HFFc6 (cell line): ENCODE data around the gene DPYD. TPM values are rescaled to one million over a fixed set of nuclear protein-coding genes. Genes with fewer than 3 reads are reported as not detected.

Source experiments
- DNase-seq: peaks from one replicate; pipeline ENCODE4 v3.0.0-alpha.2; 2018
- H3K27ac Mint-ChIP-seq: 2 replicates; pipeline ENCODE4 v1.8.0; 2020; ENCODE audit warnings: mild to moderate bottlenecking, mixed read lengths
- H3K27me3 Mint-ChIP-seq: 2 replicates; pipeline ENCODE4 v1.8.0; 2021; ENCODE audit warnings: mild to moderate bottlenecking, moderate library complexity, mixed read lengths; ENCODE audit not compliant: insufficient read depth
- H3K36me3 Mint-ChIP-seq: 2 replicates; pipeline ENCODE4 v1.8.0; 2021; ENCODE audit warnings: low read depth, mixed read lengths
- H3K4me1 Mint-ChIP-seq: 2 replicates; pipeline ENCODE4 v1.8.0; 2020; ENCODE audit warnings: low read depth, mixed read lengths
- H3K4me3 Mint-ChIP-seq: 2 replicates; pipeline ENCODE4 v1.8.0; 2020; ENCODE audit warnings: mild to moderate bottlenecking, moderate library complexity, mixed read lengths
- H3K9me3 Mint-ChIP-seq: 2 replicates; pipeline ENCODE4 v1.8.0; 2020; ENCODE audit warnings: mild to moderate bottlenecking, mixed read lengths
- total RNA-seq, 6 experiments: library from RNA; stranded (reverse); fragmentation: NEBNext Ultra II Directional; extraction: Animal tissue kit (Norgen Biotek cat#: 25700); gene quantifications; 2 replicates in 1 of 6; 3 replicates in 5 of 6; pipeline ENCODE4 v1.2.3, GENCODE V29; 2021
- TF ChIP-seq, protein P1 (sequence below): fragments of 200-600 bp; sonication (generic); IDR thresholded peaks from 2 replicates; pipeline ENCODE4 v1.5.0; 2021; ENCODE audit warnings: antibody characterized with exemption, mild to moderate bottlenecking

The DPYD gene
- total RNA-seq, 6 experiments from 2014 or later = 37.0 to 77.8 (median 67.9) TPM

GRCh38 chr1:97599447-97599846, 321.4 kb downstream of the DPYD start:
- DNase-seq = no peak
- Mint-ChIP-seq H3K27me3 (no peaks in the 10 kb centered on the region), H3K4me1 (peaks cover 7% of the 10 kb centered on the region; the same call in 1 of the 2 replicates), H3K4me3 (no peak overlapping the region), H3K9me3 (no peaks in the 10 kb centered on the region), H3K36me3 (no peaks in the 10 kb centered on the region), H3K27ac (no peak overlapping the region)
- TF ChIP-seq, protein P1, sequence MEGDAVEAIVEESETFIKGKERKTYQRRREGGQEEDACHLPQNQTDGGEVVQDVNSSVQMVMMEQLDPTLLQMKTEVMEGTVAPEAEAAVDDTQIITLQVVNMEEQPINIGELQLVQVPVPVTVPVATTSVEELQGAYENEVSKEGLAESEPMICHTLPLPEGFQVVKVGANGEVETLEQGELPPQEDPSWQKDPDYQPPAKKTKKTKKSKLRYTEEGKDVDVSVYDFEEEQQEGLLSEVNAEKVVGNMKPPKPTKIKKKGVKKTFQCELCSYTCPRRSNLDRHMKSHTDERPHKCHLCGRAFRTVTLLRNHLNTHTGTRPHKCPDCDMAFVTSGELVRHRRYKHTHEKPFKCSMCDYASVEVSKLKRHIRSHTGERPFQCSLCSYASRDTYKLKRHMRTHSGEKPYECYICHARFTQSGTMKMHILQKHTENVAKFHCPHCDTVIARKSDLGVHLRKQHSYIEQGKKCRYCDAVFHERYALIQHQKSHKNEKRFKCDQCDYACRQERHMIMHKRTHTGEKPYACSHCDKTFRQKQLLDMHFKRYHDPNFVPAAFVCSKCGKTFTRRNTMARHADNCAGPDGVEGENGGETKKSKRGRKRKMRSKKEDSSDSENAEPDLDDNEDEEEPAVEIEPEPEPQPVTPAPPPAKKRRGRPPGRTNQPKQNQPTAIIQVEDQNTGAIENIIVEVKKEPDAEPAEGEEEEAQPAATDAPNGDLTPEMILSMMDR = no peak

- no peaks in the 10 kb centered on the region for H3K27me3 Mint-ChIP-seq
- no peak overlapping the region for H3K27ac Mint-ChIP-seq
- no peaks in the 10 kb centered on the region for H3K4me1 Mint-ChIP-seq
- H3K36me3 Mint-ChIP-seq = peaks cover 28% of the 10 kb centered on the region
- H3K4me3 Mint-ChIP-seq = no peak overlapping the region
- TF ChIP-seq, protein P1 = no peak
- no peak for DNase-seq
- no peaks in the 10 kb centered on the region for H3K9me3 Mint-ChIP-seq
These were observed 327.6 kb downstream of the DPYD start for GRCh38 chr1:97593192-97593591.

GRCh38 chr1:97588772-97589171, 332.1 kb downstream of the DPYD start:
- Mint-ChIP-seq H3K27ac (no peak overlapping the region), H3K36me3 (peaks cover 43% of the 10 kb centered on the region), H3K4me1 (no peaks in the 10 kb centered on the region), H3K27me3 (no peaks in the 10 kb centered on the region), H3K9me3 (no peaks in the 10 kb centered on the region), H3K4me3 (no peak overlapping the region)
- DNase-seq = no peak
- TF ChIP-seq, protein P1 = no peak

DNA sequence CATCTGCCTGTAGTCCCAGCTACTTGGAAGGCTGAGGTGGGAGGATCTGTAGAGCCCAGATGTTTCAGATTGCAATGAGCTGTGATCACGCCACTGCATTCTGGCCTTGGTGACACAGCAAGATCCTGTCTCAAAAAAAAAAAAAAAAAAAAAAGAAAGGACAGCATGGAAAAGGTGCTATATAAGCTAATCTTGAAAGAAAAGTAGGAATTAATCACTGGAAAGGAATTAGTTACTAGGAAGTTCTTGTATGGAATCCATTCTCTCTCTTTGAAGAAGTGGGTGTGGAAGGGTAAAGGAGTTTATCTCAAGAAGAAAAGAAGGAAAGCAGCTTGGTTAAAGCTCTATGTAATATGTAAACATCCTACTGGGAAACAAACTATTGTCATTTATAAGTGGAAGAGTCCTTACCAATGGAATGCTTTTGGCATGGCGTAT, 339.2 kb downstream of the DPYD start:
- DNase-seq = peak; percentile 67
- Mint-ChIP-seq H3K27ac (peak overlapping the region; percentile 77), H3K27me3 (no peaks in the 10 kb centered on the region), H3K4me3 (peak overlapping the region; percentile 40), H3K4me1 (peaks cover 23% of the 10 kb centered on the region), H3K36me3 (peaks cover 9% of the 10 kb centered on the region), H3K9me3 (no peaks in the 10 kb centered on the region)
- TF ChIP-seq, protein P1 = no peak

GRCh38 chr1:97577613-97578012, 343.2 kb downstream of the DPYD start:
- no peaks in the 10 kb centered on the region for H3K9me3 Mint-ChIP-seq
- TF ChIP-seq, protein P1 = no peak
- no peak for DNase-seq
- no peak overlapping the region for H3K27ac Mint-ChIP-seq
- H3K36me3 Mint-ChIP-seq = no peaks in the 10 kb centered on the region; the same call in 1 of the 2 replicates
- no peaks in the 10 kb centered on the region; the same call in 1 of the 2 replicates for H3K27me3 Mint-ChIP-seq
- H3K4me1 Mint-ChIP-seq = peaks cover 46% of the 10 kb centered on the region
- H3K4me3 Mint-ChIP-seq = no peak overlapping the region

DNA sequence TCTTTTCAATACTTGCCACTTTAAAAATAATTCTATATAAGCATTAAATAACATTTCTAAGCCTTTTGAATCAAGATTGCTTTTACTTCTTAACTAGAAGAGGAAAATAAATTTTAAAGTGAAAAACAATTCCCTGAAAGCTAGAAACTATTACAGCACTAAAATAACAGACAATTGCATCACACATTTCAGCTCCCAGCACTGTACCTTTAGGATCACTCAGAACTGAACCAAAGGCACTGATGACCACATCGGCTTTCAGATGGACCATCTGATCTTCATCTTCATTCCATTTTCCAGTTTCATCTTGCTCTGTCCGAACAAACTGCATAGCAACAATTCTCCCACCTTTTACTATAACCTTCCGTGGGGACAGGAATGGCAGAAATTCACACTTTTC, 347.3 kb downstream of the DPYD start:
- TF ChIP-seq, protein P1 = no peak
- H3K27me3 Mint-ChIP-seq = no peaks in the 10 kb centered on the region; the same call in 1 of the 2 replicates

More for the DNA sequence above, 347.3 kb downstream of the DPYD start:
- no peaks in the 10 kb centered on the region for H3K9me3 Mint-ChIP-seq
- H3K36me3 Mint-ChIP-seq = peaks cover 4% of the 10 kb centered on the region; the same call in 1 of the 2 replicates
- peaks cover 46% of the 10 kb centered on the region for H3K4me1 Mint-ChIP-seq
- no peak overlapping the region; the same call in 1 of the 2 replicates for H3K4me3 Mint-ChIP-seq
- no peak for DNase-seq
- H3K27ac Mint-ChIP-seq = no peak overlapping the region
